PFSK-1 (cell line): ENCODE measurements around the gene FAM50B.

Source experiments
- POLR2AphosphoS5 ChIP-seq: IDR thresholded peaks from 2 replicates; pipeline ENCODE4 v1.6.1; 2012; ENCODE audit warnings: low read depth, mild to moderate bottlenecking, control low read depth, low read length, moderate library complexity
- SIN3A ChIP-seq: IDR thresholded peaks from 2 replicates; pipeline ENCODE4 v1.6.1; 2012; ENCODE audit warnings: mild to moderate bottlenecking, low read length, moderate library complexity, borderline replicate concordance; ENCODE audit not compliant: insufficient read depth
- TAF1 ChIP-seq: IDR thresholded peaks from 2 replicates; pipeline ENCODE4 v1.6.1; 2012; ENCODE audit warnings: low read length, control low read depth, borderline replicate concordance; ENCODE audit not compliant: insufficient read depth

DNA sequence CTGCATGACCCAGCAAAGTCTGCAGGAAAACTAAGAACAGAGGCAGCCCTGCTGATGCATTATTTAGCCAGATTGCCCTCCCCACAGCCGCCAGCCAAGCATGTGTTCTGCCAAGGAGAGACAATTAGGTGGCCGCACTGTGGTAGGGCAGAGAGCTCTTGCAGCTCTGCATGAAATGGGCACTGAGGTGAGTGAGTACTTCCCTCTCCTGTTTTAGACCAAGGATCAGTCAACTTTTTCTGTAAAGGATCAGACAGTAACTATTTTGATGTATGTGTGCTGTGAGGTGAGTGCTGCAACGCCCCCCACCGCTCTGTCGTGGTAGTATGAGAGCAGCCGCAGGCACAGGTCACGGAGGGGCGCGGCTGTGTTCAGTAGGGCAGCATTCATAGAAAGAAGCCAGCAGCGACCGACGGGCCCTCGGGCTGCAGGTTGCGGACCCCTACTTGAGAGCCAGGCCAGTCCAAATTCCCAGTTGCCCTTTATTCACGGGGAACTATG, 23.8 kb upstream of the FAM50B start:
- TF ChIP-seq SIN3A: no peak
- TF ChIP-seq POLR2AphosphoS5: no peak
- TF ChIP-seq TAF1: no peak
